Fibroblast of lung (primary cell): ENCODE data around the gene FAM219B. TPM values are rescaled to one million over a fixed set of nuclear protein-coding genes. Genes with fewer than 3 reads are reported as not detected.

ENCODE experiments used
- DNase-seq, 2 donors: peaks; one replicate each; pipeline versions ENCODE4 v3.0.0 to v3.0.0-alpha.2; 2010; ENCODE audit warnings: low read depth in 2 of 2
- H2AFZ ChIP-seq: 2 replicates; pipeline ENCODE4 v1.5.1; 2012; ENCODE audit warnings: low read length, control low read depth, inconsistent platforms
- H3K27ac ChIP-seq: 2 replicates; pipeline ENCODE4 v1.5.1; 2011; ENCODE audit warnings: low read length, control low read depth; ENCODE audit not compliant: insufficient read depth
- H3K27me3 ChIP-seq: 2 replicates; pipeline ENCODE4 v1.5.1; 2011; ENCODE audit warnings: mild to moderate bottlenecking, low read length; ENCODE audit not compliant: control insufficient read depth, insufficient read depth
- H3K36me3 ChIP-seq: 2 replicates; pipeline ENCODE4 v1.5.1; 2011; ENCODE audit warnings: low read length; ENCODE audit not compliant: control insufficient read depth, insufficient read depth
- H3K4me1 ChIP-seq: 2 replicates; pipeline ENCODE4 v1.5.1; 2011; ENCODE audit warnings: low read length; ENCODE audit not compliant: control insufficient read depth, insufficient read depth; ENCODE audit errors: extremely low read depth
- H3K4me2 ChIP-seq: 2 replicates; pipeline ENCODE4 v1.5.1; 2011; ENCODE audit warnings: low read length, control low read depth; ENCODE audit not compliant: insufficient read depth; ENCODE audit errors: extremely low read depth
- H3K4me3 ChIP-seq, 4 experiments: fragments of 200-600 bp in 1 of 4; sonication (generic) in 1 of 4; replicated peaks in 1 of 4; 2 replicates each; pipeline ENCODE4 v1.5.1; 2011 to 2016; ENCODE audit warnings: low read length in 4 of 4, low read depth in 3 of 4, mild to moderate bottlenecking in 3 of 4, control low read depth in 2 of 4, inconsistent platforms in 1 of 4, mixed read lengths in 1 of 4; ENCODE audit not compliant: insufficient read depth in 1 of 4; ENCODE audit errors: control extremely low read depth in 1 of 4
- H3K79me2 ChIP-seq: 2 replicates; pipeline ENCODE4 v1.5.1; 2012; ENCODE audit warnings: mild to moderate bottlenecking, low read length, inconsistent platforms; ENCODE audit not compliant: control insufficient read depth, insufficient read depth
- H3K9ac ChIP-seq: 2 replicates; pipeline ENCODE4 v1.5.1; 2011; ENCODE audit warnings: mild to moderate bottlenecking, low read length, control low read depth; ENCODE audit not compliant: insufficient read depth
- H3K9me3 ChIP-seq: 2 replicates; pipeline ENCODE4 v1.5.1; 2012; ENCODE audit warnings: low read depth, low read length; ENCODE audit not compliant: control insufficient read depth, insufficient read depth
- H4K20me1 ChIP-seq: 2 replicates; pipeline ENCODE4 v1.5.1; 2011; ENCODE audit warnings: low read length; ENCODE audit not compliant: control insufficient read depth, insufficient read depth; ENCODE audit errors: extremely low read depth
- EZH2 ChIP-seq: IDR thresholded peaks from 2 replicates; pipeline ENCODE4 v1.5.1; 2012; ENCODE audit warnings: low read length, control low read depth, mild to moderate bottlenecking; ENCODE audit errors: missing control alignments
- polyA plus RNA-seq, 2 donors: library from polyadenylated mRNA; depleted of rRNA in 1 of 2; stranded (reverse) in 1 of 2; unstranded in 1 of 2; fragments of >200 nt; gene quantifications; 2 replicates each; pipeline ENCODE4 v1.2.1, GENCODE V29; 2011 to 2012; ENCODE audit warnings: missing spikeins in 1 of 2
- total RNA-seq: library from RNA; depleted of rRNA; stranded (reverse); fragments of >200 nt; gene quantifications from 2 replicates; pipeline ENCODE4 v1.2.1, GENCODE V29; 2014
- TF ChIP-seq, protein P1 (sequence below), 2 donors: IDR thresholded peaks in 1 of 2; conservative IDR thresholded peaks in 1 of 2; 1 replicate in 1 of 2; 2 replicates in 1 of 2; pipeline ENCODE4 v1.5.1; 2011 to 2012; ENCODE audit warnings: low read length in 2 of 2, control low read depth in 1 of 2, inconsistent platforms in 1 of 2, low read depth in 1 of 2, mild to moderate bottlenecking in 1 of 2

Gene FAM219B
- total and polyA plus RNA-seq, 2 donors (not counting 1 experiment from before 2014, with no cell fraction given): 35.3 to 53.8 TPM

DNA sequence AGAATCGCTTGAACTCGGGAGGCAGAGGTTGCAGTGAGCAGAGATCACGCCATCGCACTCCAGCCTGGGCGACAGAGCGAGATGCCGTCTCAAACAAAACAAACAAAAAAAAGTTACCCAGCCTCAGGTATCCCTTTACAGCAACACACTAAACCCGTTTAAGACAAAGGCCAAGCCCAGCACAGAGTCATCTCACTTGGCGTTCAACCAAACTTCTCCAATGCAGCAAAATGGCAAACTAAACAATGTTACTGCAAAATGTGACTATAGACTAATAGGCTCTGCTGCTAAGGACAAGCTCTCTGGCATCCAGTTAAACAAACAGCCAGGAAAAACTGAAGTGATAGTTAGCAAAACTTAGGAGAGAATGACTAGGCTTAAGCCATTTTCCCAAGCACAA, 6.4 kb upstream of the FAM219B start:
- Histone ChIP-seq H3K27ac (no peak overlapping the region), H3K79me2 (no peaks in the 10 kb centered on the region), H3K4me1 (no peaks in the 10 kb centered on the region), H3K9ac (no peak overlapping the region), H3K4me2 (no peak overlapping the region), H3K27me3 (no peaks in the 10 kb centered on the region), H3K36me3 (peaks cover 5% of the 10 kb centered on the region), H2AFZ (no peak overlapping the region), H4K20me1 (no peaks in the 10 kb centered on the region), H3K4me3 (no peak overlapping the region), H3K9me3 (no peaks in the 10 kb centered on the region)
- TF ChIP-seq EZH2: no peak
- TF ChIP-seq, protein P1, sequence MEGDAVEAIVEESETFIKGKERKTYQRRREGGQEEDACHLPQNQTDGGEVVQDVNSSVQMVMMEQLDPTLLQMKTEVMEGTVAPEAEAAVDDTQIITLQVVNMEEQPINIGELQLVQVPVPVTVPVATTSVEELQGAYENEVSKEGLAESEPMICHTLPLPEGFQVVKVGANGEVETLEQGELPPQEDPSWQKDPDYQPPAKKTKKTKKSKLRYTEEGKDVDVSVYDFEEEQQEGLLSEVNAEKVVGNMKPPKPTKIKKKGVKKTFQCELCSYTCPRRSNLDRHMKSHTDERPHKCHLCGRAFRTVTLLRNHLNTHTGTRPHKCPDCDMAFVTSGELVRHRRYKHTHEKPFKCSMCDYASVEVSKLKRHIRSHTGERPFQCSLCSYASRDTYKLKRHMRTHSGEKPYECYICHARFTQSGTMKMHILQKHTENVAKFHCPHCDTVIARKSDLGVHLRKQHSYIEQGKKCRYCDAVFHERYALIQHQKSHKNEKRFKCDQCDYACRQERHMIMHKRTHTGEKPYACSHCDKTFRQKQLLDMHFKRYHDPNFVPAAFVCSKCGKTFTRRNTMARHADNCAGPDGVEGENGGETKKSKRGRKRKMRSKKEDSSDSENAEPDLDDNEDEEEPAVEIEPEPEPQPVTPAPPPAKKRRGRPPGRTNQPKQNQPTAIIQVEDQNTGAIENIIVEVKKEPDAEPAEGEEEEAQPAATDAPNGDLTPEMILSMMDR (conservative IDR thresholded peaks at IDR 0.05 in 1 of 2, IDR thresholded peaks at IDR 0.05 in 1 of 2; ENCODE audit: low read depth in 1 of 2, low read length in 2 of 2): no peak
- DNase-seq: no peak

- Histone ChIP-seq H3K4me3 (no peak overlapping the region), H3K79me2 (peaks cover 20% of the 10 kb centered on the region), H3K36me3 (peaks cover 8% of the 10 kb centered on the region), H3K4me1 (peaks cover 6% of the 10 kb centered on the region), H2AFZ (no peak overlapping the region), H3K27me3 (no peaks in the 10 kb centered on the region), H3K9ac (no peak overlapping the region), H3K9me3 (no peaks in the 10 kb centered on the region), H3K4me2 (no peak overlapping the region), H3K27ac (no peak overlapping the region), H4K20me1 (no peaks in the 10 kb centered on the region)
- TF ChIP-seq, protein P1 (conservative IDR thresholded peaks at IDR 0.05 in 1 of 2, IDR thresholded peaks at IDR 0.05 in 1 of 2; ENCODE audit: low read depth in 1 of 2, low read length in 2 of 2): no peak
- TF ChIP-seq EZH2: no peak
- no peak for DNase-seq
These were observed 2.0 kb upstream of the FAM219B start for GRCh38 chr15:74908635-74909034.

DNA sequence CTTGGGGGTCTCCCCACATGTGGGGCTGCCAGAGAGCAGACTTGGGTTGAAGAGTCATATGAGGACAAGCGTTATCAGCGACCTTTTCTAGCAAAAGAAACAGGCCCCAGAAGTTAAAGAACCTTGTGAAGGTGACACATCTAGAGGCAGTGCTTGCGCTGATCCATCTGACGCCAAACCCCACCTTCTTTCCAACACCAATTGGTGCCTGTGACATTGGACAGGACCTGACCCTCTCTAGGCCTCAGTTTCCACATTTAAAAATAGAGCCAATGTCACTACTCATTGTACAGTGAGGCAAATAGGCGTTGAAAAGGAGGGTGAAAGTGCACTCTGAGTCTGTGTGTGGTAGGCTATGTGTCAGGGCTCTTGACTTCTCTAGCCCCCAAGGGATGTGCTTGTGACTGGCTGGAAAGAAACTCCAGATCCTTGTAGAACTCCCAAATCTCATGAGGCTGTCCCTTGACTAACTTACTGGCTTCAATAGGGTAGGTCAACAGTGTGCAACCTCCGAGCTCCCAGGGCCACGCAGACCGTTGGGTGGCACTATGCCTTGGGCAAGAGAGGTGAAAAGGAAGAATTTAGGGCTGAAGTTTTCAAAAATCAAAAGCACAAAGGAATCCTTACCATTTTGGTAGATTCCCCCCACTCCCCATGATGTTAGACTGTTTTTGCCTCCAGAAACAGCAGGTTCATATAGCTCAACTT, 666 bp upstream of the FAM219B start:
- H3K9ac ChIP-seq: peak overlapping the region; percentile 90
- TF ChIP-seq, protein P1 (conservative IDR thresholded peaks at IDR 0.05 in 1 of 2, IDR thresholded peaks at IDR 0.05 in 1 of 2; ENCODE audit: low read depth in 1 of 2, low read length in 2 of 2): no peak
- TF ChIP-seq EZH2: no peak
- no peaks in the 10 kb centered on the region for H3K27me3 ChIP-seq
- H3K27ac ChIP-seq: peak overlapping the region; percentile 88
- no peaks in the 10 kb centered on the region for H3K9me3 ChIP-seq
- H3K36me3 ChIP-seq: peaks cover 10% of the 10 kb centered on the region
- peak overlapping the region; percentile 97 for H3K4me2 ChIP-seq
- peak in 1 of 2 donors; percentile 18 for DNase-seq
- H3K4me1 ChIP-seq: peaks cover 6% of the 10 kb centered on the region
- peaks cover 20% of the 10 kb centered on the region for H3K79me2 ChIP-seq
- no peaks in the 10 kb centered on the region for H4K20me1 ChIP-seq
- H2AFZ ChIP-seq: peak overlapping the region; percentile 99
- H3K4me3 ChIP-seq: peak overlapping the region; percentile 77 to 94 (median 89)
